ENCODE data around the gene CEBPZ.
"Not testable (repeated sequence)": the region's sequence is repeated elsewhere in the genome, so short reads cannot be mapped to it uniquely, and the experiment has no call there.

The CEBPZ gene, protein sequence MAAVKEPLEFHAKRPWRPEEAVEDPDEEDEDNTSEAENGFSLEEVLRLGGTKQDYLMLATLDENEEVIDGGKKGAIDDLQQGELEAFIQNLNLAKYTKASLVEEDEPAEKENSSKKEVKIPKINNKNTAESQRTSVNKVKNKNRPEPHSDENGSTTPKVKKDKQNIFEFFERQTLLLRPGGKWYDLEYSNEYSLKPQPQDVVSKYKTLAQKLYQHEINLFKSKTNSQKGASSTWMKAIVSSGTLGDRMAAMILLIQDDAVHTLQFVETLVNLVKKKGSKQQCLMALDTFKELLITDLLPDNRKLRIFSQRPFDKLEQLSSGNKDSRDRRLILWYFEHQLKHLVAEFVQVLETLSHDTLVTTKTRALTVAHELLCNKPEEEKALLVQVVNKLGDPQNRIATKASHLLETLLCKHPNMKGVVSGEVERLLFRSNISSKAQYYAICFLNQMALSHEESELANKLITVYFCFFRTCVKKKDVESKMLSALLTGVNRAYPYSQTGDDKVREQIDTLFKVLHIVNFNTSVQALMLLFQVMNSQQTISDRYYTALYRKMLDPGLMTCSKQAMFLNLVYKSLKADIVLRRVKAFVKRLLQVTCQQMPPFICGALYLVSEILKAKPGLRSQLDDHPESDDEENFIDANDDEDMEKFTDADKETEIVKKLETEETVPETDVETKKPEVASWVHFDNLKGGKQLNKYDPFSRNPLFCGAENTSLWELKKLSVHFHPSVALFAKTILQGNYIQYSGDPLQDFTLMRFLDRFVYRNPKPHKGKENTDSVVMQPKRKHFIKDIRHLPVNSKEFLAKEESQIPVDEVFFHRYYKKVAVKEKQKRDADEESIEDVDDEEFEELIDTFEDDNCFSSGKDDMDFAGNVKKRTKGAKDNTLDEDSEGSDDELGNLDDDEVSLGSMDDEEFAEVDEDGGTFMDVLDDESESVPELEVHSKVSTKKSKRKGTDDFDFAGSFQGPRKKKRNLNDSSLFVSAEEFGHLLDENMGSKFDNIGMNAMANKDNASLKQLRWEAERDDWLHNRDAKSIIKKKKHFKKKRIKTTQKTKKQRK

DNA sequence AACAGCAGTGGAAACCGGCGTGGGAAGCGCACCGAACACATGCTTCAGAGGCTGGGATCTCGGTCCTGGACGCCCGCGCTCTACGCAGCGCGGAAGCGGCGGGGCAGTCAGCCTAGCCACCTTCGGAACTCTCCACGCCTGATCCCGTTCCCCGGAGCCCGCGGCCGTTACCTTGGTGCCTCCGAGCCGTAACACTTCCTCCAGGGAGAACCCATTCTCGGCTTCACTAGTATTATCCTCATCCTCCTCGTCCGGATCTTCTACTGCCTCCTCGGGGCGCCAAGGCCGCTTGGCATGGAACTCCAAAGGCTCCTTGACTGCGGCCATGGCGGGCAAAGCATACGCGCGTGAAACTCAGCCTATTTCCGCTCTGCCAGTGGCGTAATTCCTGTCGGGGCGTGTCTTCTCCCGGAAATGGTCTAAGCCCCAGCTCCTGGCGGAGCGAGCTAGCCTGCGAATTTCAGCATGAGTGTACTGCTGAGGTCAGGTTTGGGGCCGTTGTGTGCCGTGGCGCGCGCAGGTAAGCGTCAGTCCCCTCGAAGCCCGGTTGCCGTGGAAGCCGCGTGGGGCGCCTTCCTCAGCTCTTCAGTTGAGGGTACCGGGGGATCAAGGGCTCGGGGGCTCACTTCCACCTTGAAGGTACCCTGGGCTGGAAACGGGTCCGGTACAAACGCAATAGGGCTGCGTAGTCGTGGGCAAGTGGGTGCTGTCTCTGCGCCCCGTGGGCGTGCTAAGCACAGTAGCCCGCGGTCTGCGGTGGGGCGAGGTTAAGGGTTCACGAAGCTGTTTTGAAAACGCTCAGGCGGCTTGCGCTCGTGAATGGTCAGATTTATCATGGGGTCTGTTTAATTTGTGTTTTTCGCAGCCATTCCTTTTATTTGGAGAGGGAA is at the start of gene CEBPZ, which contains the start of gene NDUFAF7:
Gene CEBPZ, minus strand, starts transcription at position 356 of the 890 bp plus-strand sequence. Its CDS starts 29 bp downstream, at position 327.
Gene NDUFAF7, plus strand, starts transcription at position 418 of the 890 bp plus-strand sequence. Its CDS starts 48 bp downstream, at position 466.
- DNase-seq (ENCODE audit: low spot score), result peak; percentile 85

DNA sequence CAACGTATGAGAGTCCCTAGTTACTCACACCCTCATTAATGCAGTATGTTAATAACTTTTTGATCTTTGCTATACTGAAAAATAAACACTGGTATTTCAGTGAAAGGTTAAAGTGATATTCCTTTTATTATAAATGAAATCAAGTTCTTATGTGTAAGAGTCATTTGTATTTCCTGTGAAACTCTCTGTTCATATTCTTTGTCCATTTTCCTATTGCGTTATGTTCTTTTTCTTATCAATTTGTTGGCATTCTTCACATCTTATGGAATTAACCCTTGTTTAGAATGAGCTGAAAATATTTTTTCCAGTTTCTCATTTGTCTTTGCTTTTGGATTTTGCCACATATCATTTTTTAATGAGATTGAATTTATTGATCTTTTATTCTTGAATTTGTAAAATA is 44.9 kb upstream of the CEBPZ start:
- no peak for DNase-seq (ENCODE audit: low spot score)

DNA sequence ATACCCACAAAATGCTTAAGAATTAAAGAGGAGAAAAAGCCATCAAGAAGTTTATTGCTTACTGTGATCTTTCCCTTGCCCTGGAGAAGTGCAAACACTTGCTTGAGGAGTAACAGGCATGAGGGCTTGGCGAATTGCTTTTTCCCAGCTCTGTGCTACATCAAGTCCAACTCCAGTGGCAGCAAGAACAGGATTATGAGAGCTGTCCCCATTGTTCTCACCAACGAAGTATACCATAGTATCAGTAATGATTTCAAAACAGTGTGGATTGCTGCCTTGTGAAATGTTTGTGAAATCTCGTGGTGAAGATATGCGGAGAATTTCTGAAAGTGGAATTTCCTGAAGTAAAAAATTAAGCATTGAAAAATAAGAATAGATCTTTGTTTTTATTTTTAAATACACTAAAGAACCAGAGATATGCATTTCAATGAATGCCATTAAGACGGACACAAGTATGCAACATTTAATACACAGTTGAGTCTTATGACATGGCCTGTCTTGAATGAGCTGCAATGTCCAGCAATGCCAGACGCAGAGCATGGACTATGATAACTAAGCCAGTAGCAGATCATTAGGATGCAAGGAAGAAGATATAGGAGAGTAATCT is 43.1 kb upstream of the CEBPZ start:
- no peak for DNase-seq (ENCODE audit: low spot score)

DNA sequence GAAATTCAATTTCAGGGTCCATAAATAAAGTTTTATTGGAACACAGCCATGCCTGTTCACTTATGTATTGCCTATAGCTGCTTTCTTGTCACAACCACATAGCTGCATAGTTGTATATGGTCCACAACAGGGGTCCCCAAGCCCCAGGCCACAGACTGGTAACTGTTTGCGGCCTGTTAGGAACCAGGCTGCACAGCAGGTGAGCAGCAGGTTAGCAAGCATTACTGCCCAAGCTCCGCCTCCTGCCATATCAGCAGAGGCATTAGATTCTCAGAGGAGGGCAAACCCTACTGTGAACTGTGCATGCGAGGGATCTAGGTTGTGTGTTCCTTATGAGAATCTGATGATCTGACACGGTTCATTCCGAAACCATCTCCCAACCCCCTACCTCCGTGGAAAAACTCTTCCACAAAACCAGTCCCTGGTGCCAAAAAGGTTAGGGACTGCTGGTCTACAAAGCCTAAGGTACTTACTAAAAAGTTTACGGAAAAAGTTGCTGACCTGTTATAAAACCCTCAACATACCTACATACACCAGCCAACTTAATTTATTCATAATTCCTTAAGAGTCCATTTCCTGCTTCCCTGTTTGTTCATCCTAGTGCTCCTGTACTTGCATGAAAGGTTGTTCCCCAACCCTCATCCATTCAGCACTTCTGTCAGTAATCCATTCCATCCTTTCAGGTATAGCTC is 40.1 kb upstream of the CEBPZ start:
- no peak for DNase-seq (ENCODE audit: low spot score)

DNA sequence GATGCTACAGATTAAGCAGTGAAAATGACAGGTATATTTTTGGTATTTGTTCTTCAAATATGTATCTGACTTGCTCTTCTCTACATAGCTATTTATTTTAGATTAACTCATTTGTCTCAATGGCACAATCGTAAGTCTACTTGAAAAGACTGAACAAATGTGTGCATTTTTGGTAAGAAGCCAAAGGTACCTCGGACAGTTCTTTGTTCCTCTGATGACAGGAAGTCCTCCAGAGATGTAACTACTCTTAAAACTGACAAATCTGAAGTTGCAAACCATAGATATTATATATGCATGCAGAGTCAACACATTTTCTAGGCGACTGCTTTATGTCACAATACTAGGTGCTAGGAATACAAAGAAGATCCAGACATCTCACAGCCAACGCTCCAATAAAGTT is 36.7 kb upstream of the CEBPZ start:
- DNase-seq (ENCODE audit: low spot score), result no peak

DNA sequence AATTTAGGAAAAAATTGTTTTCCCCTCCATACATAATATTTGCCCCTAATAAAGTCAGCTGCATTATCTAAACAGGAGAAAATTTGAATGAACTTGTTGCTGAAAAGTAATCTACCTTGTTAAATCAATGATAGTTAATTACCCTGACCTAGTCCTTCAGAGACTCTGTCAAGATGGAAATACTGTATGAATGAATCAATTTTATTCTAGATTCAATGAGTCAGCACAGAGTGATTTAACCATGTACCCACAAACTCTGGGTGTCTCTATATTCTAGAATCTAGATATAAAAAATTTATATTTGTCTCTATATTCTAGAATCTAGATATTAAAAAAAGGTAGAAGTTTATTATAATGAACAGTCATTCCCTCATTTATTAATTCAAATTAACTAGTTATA is 36.3 kb upstream of the CEBPZ start:
- no peak for DNase-seq (ENCODE audit: low spot score)

- DNase-seq (ENCODE audit: low spot score), result no peak
These were observed 32.4 kb upstream of the CEBPZ start for GRCh38 chr2:37263839-37264238.

DNA sequence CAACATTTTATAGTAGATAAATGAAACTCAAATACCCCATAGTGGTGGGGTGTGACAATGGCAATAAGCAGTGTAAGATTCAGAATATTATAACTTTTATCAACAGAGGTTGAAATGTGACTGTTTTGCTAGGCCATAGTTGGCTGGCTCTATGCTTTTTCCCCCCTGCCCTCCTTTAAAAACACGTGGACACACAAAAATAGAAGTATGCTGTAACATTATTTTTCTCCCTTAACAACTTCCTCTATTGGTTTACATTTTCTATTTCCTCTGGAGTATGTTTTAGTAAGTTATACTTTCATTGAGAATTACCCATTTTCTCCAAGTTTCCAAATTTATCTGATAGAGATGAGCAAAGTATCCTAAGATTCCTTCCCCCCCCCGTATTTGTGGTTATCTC is 31.1 kb upstream of the CEBPZ start:
- DNase-seq (ENCODE audit: low spot score), result no peak

- no peak for DNase-seq (ENCODE audit: low spot score)
These were observed 19.7 kb upstream of the CEBPZ start for GRCh38 chr2:37250869-37251740.

DNA sequence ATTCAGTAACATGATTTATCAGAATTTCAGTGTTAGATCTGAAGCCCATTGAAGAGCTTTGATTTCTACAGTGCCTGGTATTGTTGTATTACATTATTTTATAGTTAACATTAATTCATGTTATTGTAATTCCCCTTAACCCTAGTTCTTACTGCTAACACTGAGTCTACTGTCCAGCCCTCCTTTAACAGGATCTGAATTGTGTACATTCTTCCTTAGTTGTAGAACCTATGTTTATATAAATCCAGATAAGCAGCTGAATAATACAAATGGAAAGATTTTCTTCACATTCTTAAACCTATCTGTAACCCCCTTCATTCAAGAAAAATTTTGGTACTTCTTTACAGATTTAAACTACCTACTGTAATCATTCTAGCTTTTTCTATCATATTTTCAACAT is 14.8 kb upstream of the CEBPZ start:
- DNase-seq (ENCODE audit: low spot score), result no peak

DNA sequence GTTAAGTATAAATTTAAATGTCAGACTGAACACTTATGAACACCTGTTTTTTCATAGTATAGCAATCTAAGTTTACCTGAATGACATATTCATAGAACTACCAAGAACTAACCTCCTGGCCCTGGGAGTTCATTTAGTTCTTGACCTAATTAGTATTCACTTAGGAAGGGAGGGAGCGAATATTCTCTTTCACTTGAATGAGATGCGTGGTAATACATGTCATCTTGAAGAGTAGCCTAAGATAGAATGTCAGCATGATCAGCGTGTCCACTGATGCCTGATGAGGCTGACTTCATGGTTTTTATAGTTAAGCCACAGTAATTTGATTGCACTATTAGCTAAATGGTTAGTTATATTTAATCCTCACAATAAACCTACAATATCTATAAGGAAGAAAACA is 13.4 kb upstream of the CEBPZ start:
- DNase-seq (ENCODE audit: low spot score), result no peak

DNA sequence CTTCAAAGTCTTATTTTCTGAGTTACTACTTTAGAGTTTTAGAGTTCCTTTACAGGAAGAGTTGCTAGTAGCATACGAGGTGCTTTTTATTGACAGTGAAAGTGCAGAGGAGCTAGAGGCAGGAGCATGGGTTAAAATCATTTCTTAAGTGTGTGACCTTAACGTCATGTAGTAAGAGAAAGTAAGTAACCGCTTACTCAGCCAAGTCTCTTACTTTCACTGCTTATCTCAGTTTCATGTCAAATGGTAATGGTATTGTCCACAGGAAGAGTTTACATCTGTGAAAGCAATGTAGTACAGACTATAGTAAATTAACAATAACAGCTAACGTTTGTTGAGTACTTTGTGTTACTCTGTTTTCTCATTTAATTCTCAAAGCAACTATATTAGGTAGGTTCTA is 12.6 kb upstream of the CEBPZ start:
- no peak for DNase-seq (ENCODE audit: low spot score)

- peak; percentile 31 for DNase-seq (ENCODE audit: low spot score)
These were observed 12.0 kb upstream of the CEBPZ start for GRCh38 chr2:37243435-37243834.

DNA sequence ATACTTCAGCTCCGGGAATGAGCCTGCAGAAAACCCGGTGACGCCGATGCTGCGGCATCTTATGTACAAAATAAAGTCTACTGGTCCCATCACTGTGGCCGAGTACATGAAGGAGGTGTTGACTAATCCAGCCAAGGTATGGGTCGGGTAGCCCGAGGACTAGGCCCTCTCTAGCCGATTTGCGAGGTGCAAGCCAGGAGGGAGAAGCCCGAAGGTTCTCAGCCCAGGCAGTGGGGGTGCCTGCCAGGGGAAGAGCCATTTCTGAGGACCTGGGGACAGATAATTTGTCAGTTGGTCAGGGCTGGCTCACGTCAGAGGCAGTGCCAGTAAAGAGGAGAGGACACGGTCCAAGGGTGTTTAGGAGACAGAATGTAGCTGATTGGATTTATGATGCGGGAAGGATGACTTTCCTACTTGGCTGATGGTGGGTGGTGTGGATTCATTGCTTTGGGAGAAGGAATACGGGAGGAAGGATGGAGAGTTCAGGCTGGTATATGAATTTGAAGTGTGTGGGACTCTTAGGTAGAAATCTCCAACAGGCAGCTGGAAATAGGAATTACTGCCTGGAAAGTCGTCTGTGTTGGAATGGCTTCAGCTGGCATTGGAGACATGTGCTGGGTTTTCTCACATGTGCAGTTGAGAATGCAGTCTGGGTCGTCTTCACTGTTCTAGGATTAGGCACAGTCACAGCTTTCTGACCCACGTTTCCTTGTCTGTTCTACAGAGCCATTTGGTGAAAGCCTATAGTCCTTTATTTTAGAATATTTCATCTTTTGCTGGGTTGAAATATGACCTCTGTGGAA is 936 bp upstream of the CEBPZ start:
- no peak for DNase-seq (ENCODE audit: low spot score)

- no peak for DNase-seq (ENCODE audit: low spot score)
These were observed 815 bp downstream of the CEBPZ start for GRCh38 chr2:37230581-37230980.

DNA sequence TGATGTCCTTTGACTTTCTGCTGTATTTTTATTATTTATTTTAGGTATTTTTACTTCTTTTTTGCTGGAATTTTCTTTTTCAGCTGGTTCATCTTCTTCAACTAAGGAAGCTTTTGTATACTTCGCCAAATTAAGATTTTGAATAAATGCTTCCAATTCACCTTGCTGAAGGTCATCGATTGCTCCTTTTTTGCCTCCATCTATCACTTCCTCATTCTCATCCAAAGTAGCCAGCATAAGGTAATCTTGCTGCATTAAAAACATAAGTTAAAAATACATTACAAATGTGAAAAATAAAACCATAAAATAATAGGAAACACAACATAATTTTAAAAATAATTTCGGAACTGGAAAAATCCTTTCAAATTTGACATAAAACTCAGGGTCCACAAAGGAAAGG is 2.6 kb downstream of the CEBPZ start:
- DNase-seq (ENCODE audit: low spot score), result no peak

DNA sequence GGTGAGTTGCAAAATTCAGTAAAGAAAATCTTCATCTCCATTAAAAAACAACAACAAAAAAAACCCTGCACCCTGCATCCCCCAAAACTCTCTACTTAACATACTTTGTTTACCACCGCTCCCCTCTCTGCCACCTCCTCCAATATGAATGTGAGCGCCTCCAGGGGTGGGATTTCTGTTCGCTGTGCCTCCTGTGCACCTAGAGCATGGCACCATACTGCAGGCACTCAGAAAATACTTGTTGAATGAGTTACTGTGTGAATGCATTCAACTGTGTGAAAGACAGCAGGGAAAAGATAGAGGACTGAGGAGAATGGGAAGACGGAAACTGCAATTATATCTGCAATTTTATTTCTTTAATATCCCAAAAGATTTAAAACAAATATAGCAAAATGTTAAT is 4.5 kb downstream of the CEBPZ start:
- DNase-seq (ENCODE audit: low spot score), result no peak

- not testable (repeated sequence) for DNase-seq (ENCODE audit: low spot score)
These were observed 6.3 kb downstream of the CEBPZ start for GRCh38 chr2:37225129-37225528.

DNA sequence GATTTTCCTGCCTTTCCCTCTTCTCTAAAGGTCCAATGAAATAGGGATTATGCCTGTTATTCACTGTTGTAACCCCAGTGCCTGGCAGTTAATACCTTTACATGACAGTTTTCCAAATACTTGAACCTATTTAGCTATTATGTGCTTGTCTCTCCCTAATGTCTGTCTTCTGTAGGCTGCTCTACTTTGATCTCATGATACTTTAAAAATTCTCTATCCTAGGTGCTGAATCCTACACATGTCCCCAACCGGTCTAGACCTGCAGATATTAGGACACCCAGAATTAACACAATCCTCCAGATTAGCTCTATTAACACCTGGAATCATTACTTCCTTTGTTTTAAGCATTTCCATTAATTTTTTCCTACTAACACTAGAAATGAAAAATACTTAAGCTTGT is 7.3 kb downstream of the CEBPZ start:
- DNase-seq (ENCODE audit: low spot score), result no peak
